Right lobe of liver (tissue), 4 donors: Measurements from ENCODE around the gene BACH2.

ENCODE experiments used
- POLR2A ChIP-seq: fragments of 450-650 bp; IDR thresholded peaks from one replicate; pipeline ENCODE4 v1.6.1; 2017; ENCODE audit warnings: antibody characterized with exemption, mild to moderate bottlenecking
- TF ChIP-seq, protein P1 (sequence below), 4 donors: fragments of 200-600 bp in 3 of 4; fragments of 450-650 bp in 1 of 4; IDR thresholded peaks; one replicate each; pipeline versions ENCODE4 v1.5.1 to v1.8.0; 2016 to 2022; ENCODE audit warnings: antibody characterized with exemption in 4 of 4, mild to moderate bottlenecking in 2 of 4
- donor health status: DM: no; HTN: no; CAD: no.
- donor health status: DM: no; HTN: no; CAD: no.
- donor health status: DM: no; HTN: yes; CAD: no.

DNA sequence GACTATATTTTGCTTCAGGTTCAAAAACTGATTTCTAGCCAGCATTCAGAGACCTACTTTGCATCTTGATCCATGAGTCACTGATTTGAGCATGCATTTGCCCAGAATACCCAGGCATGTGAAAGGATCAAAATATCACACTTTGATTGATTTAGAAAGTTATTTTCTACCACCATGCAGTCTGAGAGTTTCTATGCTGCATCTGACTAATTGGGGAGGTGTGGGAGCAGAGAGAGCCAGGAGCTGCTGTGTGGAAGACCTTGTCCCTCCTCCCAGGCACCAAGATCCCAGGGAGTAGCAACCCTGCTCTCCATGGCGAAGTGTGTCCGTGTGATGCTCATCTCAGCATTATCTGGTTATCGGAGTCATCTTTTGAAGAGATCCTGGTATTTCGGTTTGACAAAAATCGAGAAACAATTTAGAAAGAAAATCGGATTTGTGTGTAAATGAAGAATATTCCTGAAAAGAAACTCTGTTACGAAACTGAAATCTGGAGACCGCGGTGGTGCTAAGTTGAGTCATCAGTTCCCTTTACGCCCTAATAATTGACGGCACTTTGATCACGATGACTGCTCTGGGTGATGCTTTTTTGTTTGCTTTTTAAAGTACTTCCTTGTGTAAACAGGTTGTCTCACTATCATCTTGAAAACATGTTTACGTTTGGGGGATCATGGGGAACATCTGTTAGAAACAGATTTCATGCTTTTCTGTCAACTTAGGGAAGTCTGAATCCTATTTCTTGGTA, 193.4 kb downstream of the BACH2 start:
- TF ChIP-seq, protein P1, sequence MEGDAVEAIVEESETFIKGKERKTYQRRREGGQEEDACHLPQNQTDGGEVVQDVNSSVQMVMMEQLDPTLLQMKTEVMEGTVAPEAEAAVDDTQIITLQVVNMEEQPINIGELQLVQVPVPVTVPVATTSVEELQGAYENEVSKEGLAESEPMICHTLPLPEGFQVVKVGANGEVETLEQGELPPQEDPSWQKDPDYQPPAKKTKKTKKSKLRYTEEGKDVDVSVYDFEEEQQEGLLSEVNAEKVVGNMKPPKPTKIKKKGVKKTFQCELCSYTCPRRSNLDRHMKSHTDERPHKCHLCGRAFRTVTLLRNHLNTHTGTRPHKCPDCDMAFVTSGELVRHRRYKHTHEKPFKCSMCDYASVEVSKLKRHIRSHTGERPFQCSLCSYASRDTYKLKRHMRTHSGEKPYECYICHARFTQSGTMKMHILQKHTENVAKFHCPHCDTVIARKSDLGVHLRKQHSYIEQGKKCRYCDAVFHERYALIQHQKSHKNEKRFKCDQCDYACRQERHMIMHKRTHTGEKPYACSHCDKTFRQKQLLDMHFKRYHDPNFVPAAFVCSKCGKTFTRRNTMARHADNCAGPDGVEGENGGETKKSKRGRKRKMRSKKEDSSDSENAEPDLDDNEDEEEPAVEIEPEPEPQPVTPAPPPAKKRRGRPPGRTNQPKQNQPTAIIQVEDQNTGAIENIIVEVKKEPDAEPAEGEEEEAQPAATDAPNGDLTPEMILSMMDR (IDR thresholded peaks at IDR 0.05) = no peak
- no peak for TF ChIP-seq POLR2A
